Measurements from ENCODE around the gene DIP2C. TPM values are rescaled to one million over a fixed set of nuclear protein-coding genes. Genes with fewer than 3 reads are reported as not detected.
"Not testable (repeated sequence)": the region's sequence is repeated elsewhere in the genome, so short reads cannot be mapped to it uniquely, and the experiment has no call there.

The DIP2C gene
- total RNA-seq, 1 donor from 2014 or later = 5.1 TPM

GRCh38 chr10:659688-660141 is 29.8 kb downstream of the DIP2C start:
- DNase-seq (ENCODE audit: low read depth, low spot score) = no peak

- not testable (repeated sequence) for DNase-seq (ENCODE audit: low read depth, low spot score)
These were observed 31.6 kb downstream of the DIP2C start for GRCh38 chr10:657816-658350.

DNA sequence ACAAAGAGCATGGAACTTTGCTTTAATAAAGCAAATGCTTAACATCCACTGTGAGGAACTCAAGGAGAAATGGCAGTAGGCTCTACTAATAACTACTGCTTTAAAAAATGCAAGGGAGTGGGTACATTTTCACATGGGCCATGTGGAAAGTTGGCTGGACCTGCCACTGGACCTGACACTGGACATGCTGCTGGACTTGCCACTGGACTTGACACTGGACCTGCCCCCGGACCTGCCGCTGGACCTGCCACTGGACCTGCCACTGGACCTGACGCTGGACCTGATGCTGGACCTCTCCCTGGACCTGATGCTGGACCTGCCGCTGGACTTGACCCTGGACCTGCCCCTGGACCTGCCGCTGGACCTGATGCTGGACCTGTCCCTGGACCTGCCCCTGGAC is 32.6 kb downstream of the DIP2C start:
- no peak for DNase-seq (ENCODE audit: low read depth, low spot score)

DNA sequence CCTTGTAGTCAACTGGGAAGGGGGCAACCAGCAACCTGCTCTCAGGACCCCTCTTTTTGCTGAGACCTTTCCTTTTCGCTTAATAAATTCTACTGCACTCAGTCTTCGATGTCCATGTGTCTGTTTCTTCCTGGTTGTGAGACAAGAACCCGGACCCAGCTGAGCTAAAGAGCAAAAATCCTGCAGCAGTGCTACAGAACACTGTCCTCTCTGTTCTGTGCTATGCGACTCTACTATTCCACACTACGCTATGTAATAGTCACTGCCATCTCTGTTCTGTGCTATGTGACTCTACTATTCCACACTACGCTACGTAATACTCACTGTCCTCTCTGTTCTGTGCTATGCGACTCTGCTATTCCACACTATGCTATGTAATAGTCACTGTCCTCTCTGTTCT is 34.3 kb downstream of the DIP2C start:
- no peak for DNase-seq (ENCODE audit: low read depth, low spot score)

DNA sequence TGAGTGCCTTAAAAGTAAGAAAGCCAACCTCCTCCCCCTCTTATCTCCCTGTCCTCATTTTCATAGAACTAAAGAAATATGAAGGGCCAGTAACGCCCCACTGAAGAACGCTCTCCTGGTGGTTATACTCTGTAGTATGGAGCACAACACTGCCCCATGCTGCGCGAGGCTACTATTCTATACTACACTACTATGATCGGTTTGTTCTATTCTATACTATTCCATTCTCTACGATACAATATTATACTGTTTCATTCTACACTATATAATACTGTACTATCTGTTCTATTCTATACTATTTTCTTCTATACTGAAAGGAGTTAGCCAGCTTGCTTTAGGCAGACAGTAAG is 34.8 kb downstream of the DIP2C start:
- DNase-seq (ENCODE audit: low read depth, low spot score) = no peak

GRCh38 chr10:653991-654646 is 35.3 kb downstream of the DIP2C start:
- no peak for DNase-seq (ENCODE audit: low read depth, low spot score)

- not testable (repeated sequence) for DNase-seq (ENCODE audit: low read depth, low spot score)
These were observed 36.5 kb downstream of the DIP2C start for GRCh38 chr10:652832-653459.

DNA sequence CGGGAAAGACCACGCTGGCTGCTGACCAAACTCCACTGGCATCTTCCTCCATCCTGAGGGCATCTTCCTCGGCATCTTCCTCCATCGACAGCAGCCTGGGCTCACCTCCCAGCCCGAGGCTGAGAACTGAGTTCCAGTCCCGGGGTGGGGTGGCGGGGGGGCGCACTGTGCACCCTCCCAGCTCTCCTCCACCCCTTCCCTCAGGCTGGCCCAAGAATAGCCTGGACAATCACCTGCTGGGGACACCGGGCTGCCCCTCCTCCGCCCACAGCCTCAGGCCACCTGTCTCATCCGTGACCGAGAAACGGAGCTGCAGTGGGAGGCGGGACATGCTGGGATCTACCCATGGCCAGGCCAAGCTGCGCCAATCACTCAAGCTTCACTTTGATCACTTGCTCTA is 37.2 kb downstream of the DIP2C start:
- no peak for DNase-seq (ENCODE audit: low read depth, low spot score)

GRCh38 chr10:651692-652091 is 37.8 kb downstream of the DIP2C start:
- no peak for DNase-seq (ENCODE audit: low read depth, low spot score)

DNA sequence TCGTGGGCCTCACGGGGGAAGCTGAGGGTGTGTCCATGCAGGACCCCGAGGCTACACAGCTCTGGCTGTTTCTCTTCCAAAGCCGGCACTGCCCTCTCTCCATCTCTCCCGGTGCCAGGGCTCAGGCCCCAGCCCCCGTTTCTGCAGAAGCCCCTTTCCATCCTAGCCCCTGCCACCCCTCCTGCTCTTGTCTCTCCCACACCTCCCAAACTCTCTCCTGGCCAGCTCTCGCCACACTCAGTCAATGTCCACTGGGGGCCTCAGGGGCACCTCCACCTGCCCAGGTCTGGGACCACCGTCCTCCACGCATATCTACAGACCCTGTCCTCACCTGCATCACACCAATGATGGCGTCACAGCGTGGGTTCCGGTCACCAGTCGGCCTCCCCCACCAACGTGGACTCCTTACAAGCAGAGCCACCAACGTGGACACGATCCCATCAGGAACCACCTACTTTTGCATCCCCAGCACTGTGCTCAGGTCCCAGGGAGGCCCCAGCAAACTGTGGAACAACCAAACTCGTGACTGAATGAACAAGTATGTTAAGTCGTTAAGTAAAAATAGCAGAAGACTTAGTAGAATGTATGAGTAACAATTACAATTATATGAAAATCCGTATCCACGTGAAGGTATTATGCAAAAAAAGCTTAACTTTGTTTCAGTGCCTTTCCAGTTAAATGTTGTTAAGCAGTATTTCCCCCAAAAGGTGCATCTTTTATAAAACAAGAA is 38.4 kb downstream of the DIP2C start:
- no peak for DNase-seq (ENCODE audit: low read depth, low spot score)

GRCh38 chr10:650441-650851 is 39.0 kb downstream of the DIP2C start:
- DNase-seq (ENCODE audit: low read depth, low spot score) = no peak

DNA sequence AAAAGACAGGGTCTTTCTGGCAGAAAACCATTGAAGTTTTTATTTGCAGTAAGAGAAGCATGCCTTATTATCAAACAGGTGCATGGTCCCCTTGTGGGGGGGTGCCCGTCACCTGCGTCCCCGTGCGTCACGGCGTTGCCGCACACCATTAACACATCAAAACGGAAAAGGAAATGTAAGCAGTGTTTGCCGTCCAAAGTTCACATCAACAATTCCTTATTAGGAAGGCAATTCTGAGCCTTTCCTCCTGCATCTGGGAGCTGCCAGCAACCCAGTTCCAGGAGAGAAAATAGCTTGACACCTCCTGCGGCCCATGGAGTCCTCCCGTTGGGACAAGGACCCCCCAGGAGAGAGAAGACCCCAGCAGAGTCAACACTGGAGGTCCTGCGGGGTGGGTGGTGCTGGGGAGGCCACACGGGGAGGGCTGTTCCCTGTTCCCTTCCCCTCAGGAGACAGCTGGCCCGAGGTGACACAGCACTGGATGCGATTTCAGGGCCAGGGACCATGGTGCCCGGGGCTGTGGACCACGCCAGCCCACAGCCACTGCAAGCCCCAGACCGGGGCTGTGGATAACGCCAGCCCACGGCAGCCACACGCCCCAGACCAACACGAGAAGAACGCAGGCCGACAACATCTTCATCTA is 39.5 kb downstream of the DIP2C start:
- DNase-seq (ENCODE audit: low read depth, low spot score) = no peak

DNA sequence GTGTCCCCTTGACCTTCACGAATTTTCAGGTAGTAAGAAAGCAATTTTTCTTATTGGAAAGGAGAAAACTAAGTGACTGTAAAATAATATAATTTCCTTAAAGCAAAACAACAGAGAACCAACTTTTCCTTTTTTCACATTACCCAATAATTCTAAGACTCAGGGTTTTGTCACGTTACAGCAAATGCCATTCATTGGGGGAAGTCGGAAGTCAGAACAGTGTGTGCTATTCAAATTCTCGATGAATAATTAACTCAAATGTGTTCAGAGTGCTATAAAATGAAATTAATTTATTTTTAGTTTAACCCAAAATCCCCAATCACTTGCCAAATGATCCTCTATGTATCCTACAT is 40.0 kb downstream of the DIP2C start:
- no peak for DNase-seq (ENCODE audit: low read depth, low spot score)

DNA sequence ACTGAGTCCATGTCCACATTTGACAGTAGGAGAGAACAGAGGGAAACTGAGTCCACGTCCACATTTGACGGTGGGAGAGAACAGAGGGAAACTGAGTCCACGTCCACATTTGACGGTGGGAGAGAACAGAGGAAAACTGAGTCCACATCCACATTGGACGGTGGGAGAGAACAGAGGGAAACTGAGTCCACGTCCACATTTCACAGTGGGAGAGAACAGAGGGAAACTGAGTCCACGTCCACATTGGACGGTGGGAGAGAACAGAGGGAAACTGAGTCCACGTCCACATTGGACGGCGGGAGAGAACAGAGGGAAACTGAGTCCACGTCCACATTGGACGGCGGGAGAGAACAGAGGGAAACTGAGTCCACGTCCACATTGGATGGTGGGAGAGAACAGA is 42.4 kb downstream of the DIP2C start:
- DNase-seq (ENCODE audit: low read depth, low spot score) = not testable (repeated sequence)

DNA sequence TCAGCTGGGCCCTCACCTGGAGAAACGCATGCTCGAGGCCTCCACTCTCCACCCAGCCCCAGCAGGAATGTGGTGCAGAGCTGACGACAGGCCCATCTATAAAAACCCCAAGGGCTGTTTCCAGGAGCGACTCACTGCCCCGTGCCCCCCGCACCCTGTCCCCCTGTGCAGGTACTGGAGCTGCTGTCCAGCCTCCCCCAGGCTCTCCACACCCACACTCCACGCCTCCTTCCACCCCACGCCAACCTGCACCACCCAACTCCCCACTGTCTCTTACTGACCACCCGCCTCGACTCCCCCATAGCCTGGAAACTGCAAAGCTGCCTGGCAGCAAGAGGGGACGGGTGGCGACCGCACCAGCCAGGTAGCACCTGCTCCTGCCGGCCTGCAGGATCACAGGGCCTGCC is 43.3 kb downstream of the DIP2C start:
- DNase-seq (ENCODE audit: low read depth, low spot score) = no peak

DNA sequence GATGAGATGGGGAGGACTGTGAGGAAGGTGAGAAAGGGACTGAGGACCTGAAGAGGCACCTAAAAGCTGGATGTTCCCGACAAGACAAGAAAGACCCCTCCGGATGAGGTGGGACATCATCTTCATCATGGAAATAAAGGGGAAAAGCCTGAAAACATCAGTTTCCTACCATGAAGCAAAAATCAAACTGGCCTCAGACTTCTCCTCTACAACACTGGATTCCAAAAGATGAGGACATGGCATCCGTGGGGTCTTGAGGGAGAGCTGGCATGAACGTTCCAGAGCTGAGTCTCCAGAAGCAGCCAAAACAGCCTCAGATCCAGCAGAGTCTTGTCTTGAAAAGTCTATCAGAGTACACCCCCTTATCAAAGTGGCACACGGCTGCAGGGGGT is 44.5 kb downstream of the DIP2C start:
- no peak for DNase-seq (ENCODE audit: low read depth, low spot score)

DNA sequence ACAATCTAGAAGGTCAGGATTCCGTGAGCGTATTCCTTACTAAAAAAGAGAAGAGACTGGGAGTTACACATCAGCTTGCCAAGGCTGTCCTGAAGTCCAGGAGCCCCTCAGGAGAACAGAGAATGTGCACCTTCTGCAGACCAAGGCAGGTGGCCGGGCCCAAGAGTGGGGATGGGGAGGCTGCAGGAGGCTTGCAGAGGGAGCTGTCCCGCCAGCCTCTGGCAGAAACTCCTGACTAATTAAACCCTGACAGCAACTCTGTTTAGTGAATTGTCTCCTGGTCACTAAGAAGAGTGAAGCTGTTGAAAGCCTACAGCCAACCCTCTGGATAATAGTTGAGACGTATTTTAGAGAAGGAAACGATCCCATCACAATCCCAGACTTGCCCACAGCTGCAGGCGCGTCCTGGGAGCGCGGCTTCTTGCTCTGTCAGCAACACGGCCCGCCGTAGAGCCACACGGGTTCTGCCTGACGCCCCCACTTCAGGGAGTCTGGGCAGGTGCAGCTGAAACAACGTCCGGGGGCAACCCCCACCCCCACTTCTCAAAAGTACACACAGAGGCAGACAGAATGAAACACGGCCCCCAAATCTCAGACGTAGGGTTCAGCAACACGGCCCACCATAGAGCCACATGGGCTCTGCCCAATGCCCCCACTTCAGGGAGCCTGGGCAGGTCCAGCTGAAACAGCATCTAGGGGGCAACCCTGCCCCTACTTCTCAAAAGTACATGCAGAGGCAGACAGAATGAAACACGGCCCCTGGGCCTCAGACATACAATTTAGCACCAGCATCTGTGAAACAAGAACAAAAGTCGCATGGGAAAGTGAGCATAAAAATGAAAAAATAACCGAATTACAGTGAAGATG is 45.2 kb downstream of the DIP2C start:
- DNase-seq (ENCODE audit: low read depth, low spot score) = no peak

- DNase-seq (ENCODE audit: low read depth, low spot score) = no peak
These were observed 47.1 kb downstream of the DIP2C start for GRCh38 chr10:642186-642890.

DNA sequence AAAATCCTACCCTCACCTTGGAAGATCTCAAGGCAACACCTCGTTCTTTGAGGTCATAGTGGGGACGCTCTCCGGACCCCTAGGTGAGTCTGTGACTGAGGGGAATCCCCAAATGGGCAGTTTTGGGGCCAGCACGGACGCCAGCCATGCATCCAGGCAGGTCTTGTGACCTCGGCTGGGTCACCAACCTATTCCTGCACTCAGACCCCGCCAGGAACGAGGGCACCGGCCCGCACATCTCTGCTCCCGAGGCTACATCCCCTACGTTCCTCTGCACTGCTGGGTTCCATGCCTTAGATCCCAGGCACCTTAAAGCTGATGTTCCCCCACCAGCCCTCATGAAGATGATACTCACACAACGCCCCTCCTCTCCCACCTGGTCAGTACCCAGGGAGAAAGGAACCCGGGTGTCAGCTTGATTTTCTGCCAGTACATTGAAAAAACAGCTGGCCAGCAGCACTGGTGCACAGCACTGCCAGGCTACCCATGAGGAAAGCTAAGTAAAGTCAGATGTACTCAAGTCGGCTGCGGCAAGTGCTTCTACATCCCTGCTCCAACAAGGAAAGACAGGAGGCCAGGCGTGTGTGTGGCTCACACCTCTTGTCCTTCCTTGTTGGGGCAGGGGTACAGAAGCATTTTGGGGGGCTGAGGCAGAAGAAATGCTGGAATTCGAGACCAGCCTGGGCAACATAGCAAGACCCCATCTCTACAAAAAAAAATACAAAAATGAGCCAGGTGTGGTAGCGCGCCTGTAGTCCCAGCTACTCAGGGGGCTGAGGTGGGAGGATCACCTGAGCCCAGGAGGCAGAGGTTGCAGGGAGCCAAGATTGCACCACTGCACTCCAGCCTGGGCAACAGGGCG is 48.1 kb downstream of the DIP2C start:
- DNase-seq (ENCODE audit: low read depth, low spot score) = no peak

DNA sequence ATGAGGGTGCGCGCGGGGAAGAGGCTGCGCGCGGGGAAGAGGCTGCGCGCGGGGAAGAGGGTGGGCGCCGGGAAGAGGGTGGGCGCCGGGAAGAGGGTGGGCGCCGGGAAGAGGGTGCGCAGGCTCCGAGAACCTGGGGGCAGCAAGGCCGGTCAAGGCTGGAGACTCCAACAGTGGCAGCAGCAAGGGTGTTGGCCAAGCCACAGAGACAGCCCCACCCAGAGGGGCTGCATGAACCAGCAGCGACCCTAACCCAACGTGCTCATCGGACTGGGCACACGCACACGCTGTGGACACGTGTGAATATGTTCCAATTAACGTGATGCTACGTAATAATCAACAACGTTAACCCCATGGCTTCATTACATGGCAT is 48.8 kb downstream of the DIP2C start:
- DNase-seq (ENCODE audit: low read depth, low spot score) = no peak

All from pulmonary artery endothelial cell (primary cell).